HG03066 (cell line): ENCODE results near the gene PLXDC2.
"Not testable (repeated sequence)": the region's sequence is repeated elsewhere in the genome, so short reads cannot be mapped to it uniquely, and the experiment has no call there.

Source experiments
- ATAC-seq: cut with Tn5 transposase; IDR thresholded peaks from one replicate; pipeline ENCODE4 v1.9.1; 2021; ENCODE audit warnings: low read depth; ENCODE audit not compliant: unreplicated experiment

Gene PLXDC2

DNA sequence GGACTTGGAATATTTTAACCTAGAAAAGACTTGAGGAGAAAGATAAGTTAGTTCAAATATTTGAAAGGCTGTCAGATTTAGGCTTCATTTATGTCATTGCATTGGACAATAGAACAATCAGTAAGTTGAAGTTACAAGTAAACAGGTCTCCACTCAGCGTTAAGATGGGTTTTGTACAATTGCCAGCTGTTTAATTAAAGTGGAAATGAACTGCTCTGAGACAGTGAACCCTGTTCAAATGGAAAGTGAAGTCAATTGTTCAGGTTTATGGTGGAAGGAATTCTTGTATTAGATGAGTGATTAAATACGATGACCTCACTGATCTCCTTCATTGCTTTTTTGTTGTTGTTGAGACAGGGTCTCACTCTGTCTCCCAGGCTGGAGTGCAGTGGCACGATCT is 151.7 kb downstream of the PLXDC2 start:
- no peak for ATAC-seq

GRCh38 chr10:19968745-19969144 is 152.5 kb downstream of the PLXDC2 start:
- no peak for ATAC-seq

- ATAC-seq: no peak
These were observed 154.0 kb downstream of the PLXDC2 start for GRCh38 chr10:19970256-19970655.

- ATAC-seq: no peak
These were observed 154.5 kb downstream of the PLXDC2 start for GRCh38 chr10:19970717-19971116.

DNA sequence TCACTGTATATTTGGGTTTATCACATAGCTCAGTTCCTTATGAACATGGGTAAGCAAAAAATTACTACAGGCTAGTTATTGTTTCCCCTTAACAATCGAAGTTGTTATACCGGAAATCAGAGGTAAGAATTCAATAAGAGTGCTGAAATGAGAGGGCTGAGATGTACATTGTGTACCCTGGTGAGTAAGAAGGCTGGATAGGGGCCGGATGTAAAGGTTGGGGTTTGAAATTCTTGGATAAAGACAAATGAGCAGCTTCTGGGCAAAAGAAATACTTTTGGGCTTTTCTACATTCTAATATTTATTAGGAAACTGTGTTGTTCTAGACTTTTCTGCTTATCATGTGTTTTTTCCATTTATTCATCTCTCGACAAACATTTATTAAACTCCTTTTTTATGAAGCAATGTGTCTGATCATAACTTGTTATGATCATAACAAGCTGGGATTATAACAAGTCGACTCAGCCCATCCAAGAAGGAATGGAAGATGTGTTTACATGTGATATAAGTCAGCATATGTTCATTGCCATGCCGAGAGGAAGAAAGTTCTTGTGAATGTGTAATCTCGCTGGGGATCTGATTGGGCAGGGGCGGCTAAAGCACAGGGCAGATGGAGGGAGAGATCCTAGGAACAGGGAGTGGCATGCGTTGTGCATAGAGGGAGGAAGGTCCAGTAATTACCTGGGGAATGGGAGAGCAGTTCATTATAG is 155.3 kb downstream of the PLXDC2 start:
- no peak for ATAC-seq

- no peak for ATAC-seq
These were observed 157.9 kb downstream of the PLXDC2 start for GRCh38 chr10:19974138-19974537.

DNA sequence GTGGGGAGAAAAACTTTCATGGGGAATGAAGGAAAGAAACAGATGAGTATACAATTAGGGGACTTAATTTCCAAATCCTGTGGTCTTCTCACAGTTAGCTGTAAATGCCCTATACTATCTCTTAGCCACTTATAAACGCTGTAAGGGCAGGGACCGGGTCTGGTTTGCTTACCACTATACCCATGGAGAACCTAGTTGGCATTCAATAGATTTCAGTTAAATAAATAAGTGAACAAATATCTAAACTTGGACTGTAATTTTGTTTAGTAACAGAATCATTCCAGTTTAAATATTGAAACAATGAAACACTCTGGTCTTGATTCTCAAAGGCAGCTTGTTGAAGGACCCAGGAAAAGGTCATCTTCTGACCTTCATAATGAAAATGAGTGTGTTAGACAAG is 158.3 kb downstream of the PLXDC2 start:
- no peak for ATAC-seq

GRCh38 chr10:19977097-19977521 is 160.9 kb downstream of the PLXDC2 start:
- ATAC-seq: no peak

GRCh38 chr10:19979628-19980027 is 163.4 kb downstream of the PLXDC2 start:
- no peak for ATAC-seq

GRCh38 chr10:19983880-19984565 is 167.8 kb downstream of the PLXDC2 start:
- ATAC-seq: no peak

GRCh38 chr10:19985745-19986144 is 169.5 kb downstream of the PLXDC2 start:
- no peak for ATAC-seq

GRCh38 chr10:19986591-19986990 is 170.4 kb downstream of the PLXDC2 start:
- ATAC-seq: no peak

DNA sequence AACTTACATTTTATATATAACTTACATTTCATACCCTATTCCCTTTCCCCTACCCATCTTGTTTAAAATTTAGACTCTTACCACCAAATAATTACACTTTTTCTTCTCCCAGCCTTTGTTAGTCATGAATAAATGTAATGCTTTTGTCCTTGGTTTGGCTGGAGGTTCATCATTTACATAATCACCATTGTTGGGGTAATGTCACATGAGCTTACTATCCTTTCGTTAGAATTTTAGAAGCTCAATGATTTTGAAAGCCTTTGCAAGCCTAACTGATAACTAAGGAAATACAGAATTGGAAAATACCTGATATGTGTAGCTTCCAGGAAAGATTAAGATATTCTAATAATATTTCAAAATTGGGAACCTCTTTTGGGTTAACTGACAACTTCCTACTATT is 171.7 kb downstream of the PLXDC2 start:
- ATAC-seq: no peak

GRCh38 chr10:19993714-19994315 is 177.6 kb downstream of the PLXDC2 start:
- peak; percentile 59 for ATAC-seq

DNA sequence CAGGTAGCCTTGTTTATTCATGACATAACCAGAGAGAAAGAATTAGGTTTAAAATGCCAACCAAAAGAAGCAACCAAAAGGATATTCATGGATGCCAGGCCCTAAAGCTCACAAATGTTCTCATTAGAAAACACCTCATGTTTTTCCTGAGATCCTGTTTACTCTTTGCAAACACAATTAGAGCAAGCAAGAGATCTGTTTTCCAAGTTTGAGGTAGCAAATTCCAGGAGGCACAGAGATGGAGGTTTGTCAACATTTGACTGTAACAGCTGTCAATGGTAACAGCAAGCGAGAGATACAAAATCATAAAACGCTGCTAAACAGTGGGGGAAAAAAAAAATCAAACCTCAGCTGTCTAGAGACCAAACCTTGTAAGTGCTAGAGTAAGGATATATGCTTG is 182.2 kb downstream of the PLXDC2 start:
- ATAC-seq: no peak

DNA sequence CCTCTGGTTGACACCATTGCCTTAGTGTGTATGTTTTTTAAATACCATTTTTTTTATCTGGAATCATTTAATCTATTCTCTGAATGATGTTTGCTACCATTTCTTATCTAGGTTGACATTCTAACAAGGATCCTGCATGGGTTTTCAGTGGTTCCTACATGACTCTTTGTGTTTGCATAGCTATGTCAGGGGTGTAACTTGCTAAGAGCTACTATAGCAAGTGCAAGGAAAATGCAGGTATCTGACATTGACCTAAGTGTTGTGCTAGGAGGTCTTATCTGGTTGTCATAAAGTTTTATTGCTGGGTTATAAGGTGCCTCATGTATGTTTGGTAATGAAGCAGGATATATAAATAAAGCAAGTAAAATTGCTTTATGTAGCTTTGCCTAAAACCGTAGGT is 183.2 kb downstream of the PLXDC2 start:
- ATAC-seq: no peak

DNA sequence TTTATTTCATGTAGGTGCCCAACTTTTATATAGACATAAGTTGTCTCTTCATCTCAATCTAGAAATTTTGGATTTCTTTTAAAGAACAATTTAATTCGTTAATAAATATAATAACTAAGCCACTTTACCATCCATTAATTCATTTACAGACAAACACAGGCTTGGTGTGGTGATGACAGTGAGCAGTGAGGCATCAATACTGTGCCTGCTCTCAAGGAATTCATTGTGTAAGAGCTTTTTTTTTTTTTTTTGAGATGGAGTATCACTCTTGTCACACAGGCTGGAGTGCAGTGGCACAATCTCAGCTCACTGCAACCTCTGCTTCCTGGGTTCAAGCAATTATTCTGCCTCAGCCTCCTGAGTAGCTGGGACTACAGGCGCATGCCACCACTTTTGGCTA is 185.8 kb downstream of the PLXDC2 start:
- not testable (repeated sequence) for ATAC-seq

GRCh38 chr10:20002657-20003056 is 186.4 kb downstream of the PLXDC2 start:
- ATAC-seq: no peak

DNA sequence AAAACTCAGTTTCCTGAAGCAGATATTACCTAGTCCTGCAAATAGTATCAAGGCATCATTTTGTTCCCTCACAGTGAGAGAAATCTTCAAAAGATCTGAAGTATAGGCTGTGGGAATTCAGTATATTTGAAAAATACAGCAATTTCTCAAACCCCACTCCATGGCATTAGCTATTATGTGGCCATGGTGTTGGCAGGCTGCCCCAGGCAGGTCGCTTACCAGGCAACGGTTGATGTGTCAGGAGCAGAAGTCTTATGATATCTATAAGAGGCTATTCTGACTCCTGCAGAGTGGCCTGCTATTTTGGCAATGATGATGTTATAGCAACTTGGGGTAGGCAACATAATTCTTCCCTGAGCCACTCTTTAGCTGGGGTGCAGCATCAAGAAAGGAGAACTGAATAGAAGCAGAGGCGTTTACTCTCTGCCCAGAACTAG is 187.9 kb downstream of the PLXDC2 start:
- ATAC-seq: peak; percentile 37

- no peak for ATAC-seq
These were observed 189.4 kb downstream of the PLXDC2 start for GRCh38 chr10:20005638-20006037.

DNA sequence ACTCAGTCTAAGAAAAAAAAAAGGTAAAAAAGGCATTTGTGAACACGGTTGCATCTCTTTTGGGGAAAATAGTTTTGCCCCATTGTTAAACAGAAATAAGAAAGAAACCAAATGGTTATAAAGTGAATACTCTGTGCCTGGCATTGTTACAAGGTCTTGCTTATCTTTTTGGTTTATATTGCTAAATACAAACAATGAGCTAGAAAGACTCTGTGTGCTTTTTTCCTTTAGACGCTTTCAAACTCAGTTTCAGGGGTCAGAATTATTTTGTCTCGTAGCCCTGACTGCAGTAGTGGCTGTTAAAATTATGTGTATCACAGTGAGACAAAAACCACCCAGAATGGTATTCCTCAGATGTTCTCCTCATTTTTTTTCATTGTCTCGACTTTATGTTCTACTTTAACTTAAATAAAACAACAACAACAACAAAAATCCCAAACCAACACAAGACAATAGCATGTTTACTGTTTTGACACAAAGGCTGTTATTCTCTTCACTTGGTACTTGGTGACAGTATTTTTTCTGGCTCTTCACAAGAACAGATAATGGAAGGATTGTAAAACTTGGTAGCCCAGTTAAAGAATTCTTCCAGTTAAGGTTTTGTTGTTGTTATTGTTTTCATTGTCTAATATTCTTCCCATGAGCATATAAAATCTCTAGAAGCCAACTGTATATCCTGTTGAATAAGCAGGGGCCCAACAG is 190.1 kb downstream of the PLXDC2 start:
- ATAC-seq: no peak
